DOHH2 (cell line): Measurements from ENCODE around the gene FTSJ3.

Source experiments
- CTCF ChIP-seq: fragments of 200-600 bp; sonication (generic); IDR thresholded peaks from one replicate; pipeline ENCODE4 v1.5.1; 2014; ENCODE audit warnings: antibody characterized with exemption, mild to moderate bottlenecking, low read depth, low read length; ENCODE audit not compliant: poor library complexity, severe bottlenecking
- EZH2phosphoT487 ChIP-seq: fragments of 200-600 bp; sonication (generic); IDR thresholded peaks from 2 replicates; pipeline ENCODE4 v1.6.1; 2017; ENCODE audit warnings: borderline replicate concordance, mild to moderate bottlenecking, antibody characterized with exemption, low read length, moderate library complexity, mixed read lengths

- no peak for TF ChIP-seq CTCF
- no peak for TF ChIP-seq EZH2phosphoT487
Observed at GRCh38 chr17:63833741-63834373, 6.4 kb upstream of the FTSJ3 start.
